ENCODE data around the gene TMEM135.

The TMEM135 gene

GRCh38 chr11:87353771-87354345 is 316.1 kb downstream of the TMEM135 start:
- no peak for DNase-seq (ENCODE audit: low spot score)

DNA sequence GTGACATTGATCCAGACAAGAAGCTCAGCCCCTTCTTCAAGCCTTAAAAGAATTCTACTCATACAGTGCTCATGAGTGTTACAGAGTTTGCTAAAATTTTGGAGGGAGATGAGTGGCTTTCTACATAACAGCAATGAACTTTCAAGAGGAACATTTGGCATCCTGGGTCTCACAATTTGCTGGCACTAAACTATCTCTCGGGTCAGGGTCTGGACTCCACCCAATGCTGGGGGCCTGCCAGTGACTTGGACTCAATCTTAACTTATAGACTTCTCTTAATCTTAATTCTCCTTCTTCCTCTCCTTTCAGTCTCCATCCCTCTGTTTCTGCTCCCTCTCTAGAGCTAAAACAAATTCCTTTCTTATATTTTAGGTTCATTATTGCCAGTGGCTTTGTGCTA is 317.9 kb downstream of the TMEM135 start:
- no peak for DNase-seq (ENCODE audit: low spot score)

DNA sequence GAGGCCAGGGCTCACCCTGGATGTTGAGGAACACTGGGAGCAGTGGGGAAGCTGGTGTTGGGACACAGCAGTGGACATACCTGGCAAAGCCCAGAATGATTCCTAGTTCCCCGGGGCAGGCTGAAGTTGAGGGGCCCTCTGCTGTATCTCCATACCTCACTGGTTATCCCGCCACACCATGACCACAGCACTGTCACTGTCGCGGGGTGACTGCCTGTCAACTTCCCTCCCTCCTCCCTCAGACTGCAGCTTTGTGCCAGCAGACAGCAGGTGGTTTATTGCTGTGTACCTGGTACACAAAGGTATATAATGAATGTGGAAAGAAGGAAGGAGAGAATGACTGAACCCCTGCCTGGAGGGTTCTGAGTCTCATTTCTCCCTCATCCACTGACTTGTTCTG is 318.7 kb downstream of the TMEM135 start:
- no peak for DNase-seq (ENCODE audit: low spot score)

GRCh38 chr11:87358461-87358860 is 320.7 kb downstream of the TMEM135 start:
- DNase-seq (ENCODE audit: low spot score), result no peak

DNA sequence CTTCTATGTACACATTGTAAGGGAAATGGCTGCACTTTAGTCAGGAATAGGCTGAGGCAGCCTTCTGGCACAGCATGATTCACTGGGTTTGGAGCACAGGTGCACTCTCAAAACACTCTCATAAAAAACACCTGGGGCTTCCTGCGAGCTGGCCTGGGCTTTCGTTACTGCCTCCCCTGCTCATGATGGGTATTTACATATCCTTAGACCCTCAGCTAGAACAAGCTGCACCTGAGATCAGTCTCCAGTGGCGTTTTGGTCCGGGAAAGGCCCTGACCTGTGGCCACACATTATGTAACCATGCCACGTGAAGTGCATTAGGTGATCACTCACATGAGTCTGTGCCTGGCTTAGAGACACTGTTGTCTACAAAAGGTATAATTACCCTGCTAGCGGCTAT is 321.7 kb downstream of the TMEM135 start:
- no peak for DNase-seq (ENCODE audit: low spot score)

DNA sequence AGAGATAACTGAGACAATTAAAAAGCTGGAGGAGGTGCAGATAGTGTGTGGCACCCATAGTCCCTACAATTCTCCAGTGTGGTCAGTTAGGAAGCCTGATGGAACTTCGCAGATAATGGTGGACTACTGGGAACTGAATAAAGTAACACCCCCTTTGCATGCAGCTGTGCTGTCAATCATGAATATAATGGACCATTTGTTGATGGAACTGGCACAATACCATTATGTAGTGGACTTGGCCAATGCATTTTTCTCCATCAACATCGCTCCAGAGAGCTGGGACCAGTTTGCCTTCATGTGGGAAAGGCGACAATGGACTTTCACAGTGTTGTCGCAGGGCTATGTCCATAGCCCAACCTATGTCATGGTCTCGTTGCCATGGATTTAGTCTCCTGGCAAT is 324.2 kb downstream of the TMEM135 start:
- DNase-seq (ENCODE audit: low spot score), result no peak

DNA sequence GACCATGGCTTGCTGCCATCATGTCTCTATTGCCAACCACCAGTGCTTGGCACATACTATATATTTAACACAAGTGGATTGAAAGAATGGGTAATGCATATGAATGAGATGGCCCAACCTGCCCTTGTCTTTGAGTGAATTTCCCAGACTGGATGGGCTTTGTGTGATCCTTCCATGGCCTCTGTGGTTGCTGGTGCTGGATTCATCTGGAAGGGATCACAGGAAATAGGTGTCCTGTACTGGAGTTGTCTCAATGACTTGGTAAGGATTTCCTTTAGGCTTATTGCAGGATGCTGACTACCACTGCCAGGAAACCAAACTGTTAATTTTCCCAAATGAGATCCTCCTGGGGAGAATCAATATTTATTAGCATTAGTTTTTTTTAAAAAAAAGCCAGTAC is 328.6 kb downstream of the TMEM135 start:
- no peak for DNase-seq (ENCODE audit: low spot score)

DNA sequence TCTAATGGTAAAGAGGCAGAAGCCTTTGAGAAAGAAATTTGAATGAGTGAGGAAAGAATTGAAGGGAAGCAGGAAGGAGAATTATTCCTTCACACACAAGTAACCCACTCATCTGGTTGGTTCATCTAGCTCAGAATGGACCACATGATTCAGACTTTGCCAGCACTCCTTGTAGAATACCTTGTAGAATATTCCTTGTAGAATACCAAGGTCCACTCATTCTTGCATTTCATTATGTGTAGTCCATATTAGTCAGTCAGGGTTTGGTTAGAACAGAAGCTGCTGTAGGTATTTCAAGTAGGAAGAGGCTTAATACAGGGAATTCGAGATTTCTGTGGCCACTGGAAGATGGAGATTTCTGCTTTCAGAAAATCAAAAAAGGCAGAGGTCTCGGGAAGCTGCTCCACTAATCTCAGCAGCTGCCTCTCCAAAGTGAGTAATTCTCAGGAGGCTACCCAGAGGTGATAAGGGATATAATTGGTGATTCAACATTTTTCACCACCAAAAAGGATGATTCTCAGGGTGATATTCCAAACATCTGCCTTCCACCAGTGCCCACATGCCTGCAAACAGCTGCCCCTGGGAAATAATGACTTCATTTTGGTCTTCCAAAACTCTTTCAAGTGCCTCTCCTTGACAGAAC is 329.1 kb downstream of the TMEM135 start:
- DNase-seq (ENCODE audit: low spot score), result no peak

DNA sequence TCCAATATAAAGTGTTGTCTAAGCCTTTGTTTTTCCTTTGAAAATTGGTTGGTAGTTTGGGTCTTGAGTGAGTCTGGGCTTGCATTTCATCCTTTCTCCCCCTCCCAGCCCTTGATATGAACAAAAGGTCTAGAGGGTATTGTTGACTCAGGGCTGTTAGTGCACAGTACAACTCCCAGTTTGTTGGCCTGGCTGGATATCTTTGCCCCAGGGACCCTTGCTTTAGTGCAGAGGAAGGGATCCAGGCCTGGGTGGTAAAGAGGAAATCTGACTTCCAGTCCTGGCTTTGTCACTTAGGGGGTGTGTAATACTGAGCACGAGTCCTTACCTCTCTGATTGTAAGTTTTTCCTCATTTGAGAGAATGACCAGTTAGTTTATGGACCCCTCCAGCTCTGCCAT is 330.4 kb downstream of the TMEM135 start:
- DNase-seq (ENCODE audit: low spot score), result no peak

- no peak for DNase-seq (ENCODE audit: low spot score)
These were observed 331.2 kb downstream of the TMEM135 start for GRCh38 chr11:87368858-87369480.

- no peak for DNase-seq (ENCODE audit: low spot score)
These were observed 332.2 kb downstream of the TMEM135 start for GRCh38 chr11:87369888-87370287.

DNA sequence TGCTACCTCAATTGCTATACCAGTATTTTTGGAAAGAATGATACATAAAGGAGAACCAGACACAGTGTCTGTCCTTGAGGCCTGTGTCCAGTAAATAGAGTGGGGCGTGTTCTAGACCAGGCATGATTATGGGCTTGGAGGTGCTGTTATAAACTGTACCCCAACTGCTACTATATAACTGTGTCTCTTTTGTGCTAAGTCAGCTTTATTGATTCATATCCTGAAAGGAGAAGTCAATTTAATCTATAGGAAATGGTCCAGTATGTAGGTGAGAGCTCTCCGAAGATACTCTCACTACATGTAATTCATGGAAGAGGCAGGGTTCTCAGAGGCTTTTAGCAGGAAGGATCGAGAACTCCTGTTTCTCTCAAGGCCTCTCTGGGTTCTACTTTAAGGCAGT is 334.3 kb downstream of the TMEM135 start:
- no peak for DNase-seq (ENCODE audit: low spot score)

Data from hepatic stellate cell (primary cell).